ELF-1 (cell line): ENCODE measurements around the gene SF1.

Experiments
- DNase-seq: peaks from one replicate; pipeline ENCODE4 v3.0.0-alpha.2; 2016; ENCODE audit warnings: low read depth, low spot score

Gene SF1

DNA sequence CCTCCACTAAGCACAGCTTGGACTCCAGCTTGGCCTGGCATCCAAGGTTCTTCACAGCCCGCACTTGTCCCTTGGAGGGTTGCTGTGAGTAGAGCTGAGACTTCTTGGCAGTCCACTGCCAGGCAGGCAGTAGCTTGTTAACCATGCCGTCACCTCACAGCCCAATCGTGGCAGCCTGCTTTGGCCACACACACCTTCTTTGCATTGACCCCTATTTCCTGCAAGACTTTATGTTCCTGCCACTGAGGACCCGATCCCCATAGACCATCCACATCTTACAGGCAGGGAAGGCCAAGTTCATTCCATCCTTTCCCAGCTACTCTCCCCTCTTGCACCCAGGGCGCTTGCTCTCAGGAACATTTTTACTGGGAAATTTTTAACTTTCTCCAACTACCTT, 16.1 kb downstream of the SF1 start:
- DNase-seq: no peak

DNA sequence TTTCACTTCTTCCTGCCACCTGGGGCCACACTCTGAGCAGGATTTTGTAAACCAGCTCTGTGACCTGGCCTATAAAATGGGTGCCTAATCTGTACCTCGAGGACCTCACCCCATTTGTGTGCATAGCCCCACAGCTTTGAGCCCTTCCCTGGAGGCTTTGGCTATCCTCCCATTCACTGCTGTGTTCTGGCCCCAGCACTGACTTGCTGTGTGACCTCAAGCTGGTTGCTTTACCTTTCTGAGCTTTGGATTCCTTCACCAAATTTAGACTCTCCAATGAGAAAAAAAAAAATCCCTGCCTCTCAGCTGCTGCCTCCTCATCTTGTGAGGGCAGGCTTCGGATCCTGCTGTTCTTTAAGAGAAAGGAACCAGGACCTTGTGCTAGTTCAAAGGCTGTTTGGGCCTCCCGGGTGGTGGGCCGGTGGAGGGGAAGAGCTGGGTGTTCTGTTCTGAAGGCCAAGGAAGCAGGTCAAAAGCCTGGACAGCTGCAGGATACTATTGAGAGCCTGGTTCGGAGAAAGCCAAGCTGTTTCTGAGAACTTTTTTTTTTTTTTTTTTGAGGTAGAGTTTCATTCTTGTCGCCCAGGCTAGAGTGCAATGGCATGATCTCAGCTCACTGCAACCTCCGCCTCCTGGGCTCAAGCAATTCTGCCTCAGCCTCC, 17.5 kb downstream of the SF1 start:
- DNase-seq: no peak

DNA sequence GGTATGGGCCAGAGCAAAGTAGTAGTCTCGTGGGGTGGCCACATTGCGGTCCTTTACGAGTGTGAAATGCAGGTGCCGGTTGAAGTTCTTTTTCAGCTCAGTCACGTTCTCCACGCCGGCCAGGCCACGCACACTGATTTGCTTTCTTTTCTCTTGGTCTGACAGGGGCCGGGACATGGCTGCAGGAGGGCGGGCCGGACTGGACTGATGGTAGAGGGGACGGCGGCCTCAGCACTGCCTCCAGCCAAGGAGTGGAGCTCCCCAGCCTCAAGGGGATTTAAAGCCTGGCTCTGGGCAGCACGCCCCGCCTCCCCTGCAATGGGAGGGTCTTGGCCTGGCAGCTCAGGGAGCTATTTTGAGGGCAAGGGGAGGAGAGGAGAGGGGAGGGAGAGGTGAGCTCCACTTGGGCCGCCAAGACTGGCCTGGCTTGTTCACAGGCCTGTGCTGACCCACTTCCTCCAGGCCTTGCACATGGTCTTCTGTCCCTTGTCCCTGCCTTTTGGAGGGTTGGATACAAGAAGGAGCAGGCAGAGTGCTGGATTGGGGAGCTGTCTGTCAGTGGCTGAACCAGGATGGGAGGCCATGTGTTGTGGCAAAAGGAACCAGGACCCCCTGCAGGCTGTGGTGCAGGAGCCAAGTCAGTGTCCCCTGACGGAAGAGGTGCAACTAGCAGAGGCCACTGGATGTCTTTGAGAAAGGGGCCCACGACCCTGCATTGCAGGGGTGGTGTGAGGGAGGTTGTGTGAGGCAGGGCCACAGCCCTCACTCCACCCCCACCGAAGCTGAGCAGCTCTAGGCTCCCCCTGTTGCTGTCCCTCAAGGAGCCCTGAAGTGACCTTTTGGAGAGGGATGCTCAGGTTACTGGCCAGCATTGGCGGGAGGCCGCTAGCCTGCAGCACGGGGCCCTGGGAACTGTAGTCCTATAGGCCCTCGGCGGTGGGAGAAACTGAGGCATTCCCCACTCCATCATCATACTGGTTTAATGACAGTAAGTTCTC, 18.3 kb downstream of the SF1 start, which contains the start of gene PYGM:
Gene PYGM (minus strand): TSS at position 253 of the 998 bp plus-strand sequence. CDS start 76 bp downstream, at position 177.
- DNase-seq: peak; percentile 90

DNA sequence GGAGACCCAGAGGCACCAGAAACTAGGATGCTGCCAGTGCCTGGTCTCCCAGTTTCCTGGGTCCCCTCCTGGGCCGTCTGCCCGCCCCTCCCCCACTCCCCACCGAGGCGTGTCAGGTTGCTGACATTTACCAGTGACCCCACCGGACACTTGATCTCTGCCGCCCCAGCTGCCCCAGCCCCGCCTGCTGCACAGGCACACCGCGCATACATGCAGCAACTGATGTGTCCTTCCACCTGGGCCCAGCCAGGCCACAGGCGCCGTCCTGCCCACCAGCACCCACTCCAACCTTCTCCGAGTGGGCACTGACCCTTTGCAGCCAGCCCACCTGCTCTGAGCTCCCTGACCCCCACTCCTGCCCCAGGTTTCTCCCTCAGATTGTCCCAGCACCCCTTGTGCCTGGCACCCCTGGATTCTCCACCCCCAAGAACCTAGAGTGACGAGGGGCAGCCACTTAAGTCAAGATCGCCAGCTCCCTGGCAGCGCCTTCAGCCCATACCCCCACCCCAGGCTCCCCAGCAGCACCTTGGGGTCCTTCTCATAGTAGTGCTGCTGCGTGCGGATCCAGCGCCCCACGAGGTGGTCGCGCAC, 19.1 kb downstream of the SF1 start:
- DNase-seq: no peak

DNA sequence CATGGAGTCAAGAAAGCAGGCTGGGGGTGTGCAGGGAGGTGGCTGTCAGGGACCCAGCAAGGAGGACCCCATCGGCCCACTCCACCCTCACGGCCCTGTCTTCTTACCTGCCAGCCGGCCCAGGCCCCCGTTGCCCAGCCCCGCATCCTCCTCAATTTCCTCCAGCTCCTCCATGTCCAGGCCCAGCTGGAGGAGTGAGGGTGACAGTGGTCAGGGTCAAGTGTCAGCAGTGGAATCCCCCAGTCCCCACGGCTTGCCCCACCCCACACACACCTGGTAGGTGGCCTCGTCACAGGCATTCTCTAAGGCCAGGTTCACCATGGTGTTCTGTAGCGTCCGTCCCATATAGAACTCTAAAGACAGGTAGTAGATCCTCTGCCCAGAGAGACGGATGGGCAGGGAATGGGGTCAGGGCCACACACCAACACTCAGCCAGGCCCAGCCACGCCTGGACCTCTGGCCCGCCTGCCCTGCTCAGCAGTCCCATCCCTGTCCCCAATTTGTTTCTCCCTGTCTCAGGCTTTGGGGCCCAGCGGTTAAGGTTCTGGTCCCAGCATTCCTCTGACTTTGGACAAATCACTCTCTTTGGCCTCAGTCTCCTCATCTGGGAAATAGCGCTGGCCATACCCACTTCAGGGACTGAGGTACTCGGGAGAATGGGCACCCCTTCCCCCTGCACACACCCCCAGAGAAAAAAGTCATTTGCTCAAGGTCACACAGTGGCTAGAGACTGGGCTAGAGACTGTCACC, 19.8 kb downstream of the SF1 start:
- no peak for DNase-seq

DNA sequence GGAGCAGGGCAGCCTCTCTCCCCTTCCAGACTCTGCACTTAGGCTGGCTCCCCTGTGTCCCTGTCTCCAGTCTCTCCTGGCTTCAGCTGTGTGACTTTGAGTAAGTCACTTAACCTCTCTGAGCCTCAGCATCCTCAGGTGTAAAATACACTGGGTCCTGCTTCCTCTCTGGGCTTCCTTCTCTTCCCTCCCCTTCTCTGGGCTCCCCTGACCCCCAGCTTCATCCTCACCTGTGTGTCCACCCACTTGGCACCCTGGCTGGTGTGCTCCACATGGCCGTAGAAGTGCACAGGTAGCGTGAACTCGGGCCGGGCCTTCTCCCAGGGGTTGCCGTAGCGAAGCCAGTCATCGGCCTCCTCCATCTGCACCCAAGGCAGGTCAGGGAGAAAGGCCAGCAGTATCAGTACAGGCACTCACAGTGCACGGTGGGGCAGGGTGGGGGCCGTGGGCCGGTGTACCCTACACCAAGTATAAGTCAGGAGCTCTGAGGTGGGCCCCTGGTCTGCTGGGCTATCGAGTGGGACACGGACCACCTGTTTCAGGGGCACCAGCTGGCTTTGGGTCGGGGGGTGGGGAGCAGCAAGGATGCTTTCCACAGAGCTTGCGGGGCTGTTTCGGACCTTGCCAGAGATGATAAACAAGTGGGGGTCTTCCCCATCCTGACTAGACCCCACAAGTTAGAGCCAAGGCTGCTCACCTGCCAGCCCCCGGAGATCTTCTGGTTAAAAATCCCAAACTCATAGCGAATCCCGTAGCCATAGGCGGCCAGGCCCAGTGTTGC, 20.6 kb downstream of the SF1 start:
- no peak for DNase-seq

DNA sequence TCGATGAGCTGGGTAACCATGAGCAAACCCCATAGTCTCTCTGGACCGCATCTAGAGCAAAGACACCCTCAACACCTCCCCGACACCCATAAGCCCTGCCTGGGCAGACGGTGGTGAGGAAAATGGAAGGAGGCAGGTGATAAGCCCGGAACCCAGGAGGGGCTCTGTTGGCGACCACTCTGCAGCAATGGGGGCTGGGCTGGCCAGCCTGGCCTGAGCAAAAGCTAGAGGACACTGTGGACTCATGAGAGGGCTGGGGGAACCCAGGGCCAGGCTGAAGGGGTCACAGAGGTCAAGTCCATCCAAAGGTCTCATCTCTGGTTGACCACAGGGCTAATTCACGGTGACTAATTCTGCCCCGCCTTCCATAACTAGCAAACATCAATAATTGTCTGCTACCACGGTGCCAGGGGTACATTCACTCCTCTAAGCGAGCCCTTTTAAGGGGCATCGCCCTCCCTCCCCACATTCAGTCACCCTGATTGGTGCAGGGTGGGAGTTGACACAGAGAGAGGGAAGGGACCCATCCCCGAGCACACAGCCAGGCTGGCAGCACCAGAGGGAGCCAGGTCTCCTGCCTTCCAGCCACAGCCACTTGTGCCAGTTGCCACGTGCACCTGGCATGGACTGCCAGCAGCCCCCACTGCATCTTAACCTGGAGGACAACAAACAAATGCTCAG, 22.5 kb downstream of the SF1 start:
- no peak for DNase-seq

DNA sequence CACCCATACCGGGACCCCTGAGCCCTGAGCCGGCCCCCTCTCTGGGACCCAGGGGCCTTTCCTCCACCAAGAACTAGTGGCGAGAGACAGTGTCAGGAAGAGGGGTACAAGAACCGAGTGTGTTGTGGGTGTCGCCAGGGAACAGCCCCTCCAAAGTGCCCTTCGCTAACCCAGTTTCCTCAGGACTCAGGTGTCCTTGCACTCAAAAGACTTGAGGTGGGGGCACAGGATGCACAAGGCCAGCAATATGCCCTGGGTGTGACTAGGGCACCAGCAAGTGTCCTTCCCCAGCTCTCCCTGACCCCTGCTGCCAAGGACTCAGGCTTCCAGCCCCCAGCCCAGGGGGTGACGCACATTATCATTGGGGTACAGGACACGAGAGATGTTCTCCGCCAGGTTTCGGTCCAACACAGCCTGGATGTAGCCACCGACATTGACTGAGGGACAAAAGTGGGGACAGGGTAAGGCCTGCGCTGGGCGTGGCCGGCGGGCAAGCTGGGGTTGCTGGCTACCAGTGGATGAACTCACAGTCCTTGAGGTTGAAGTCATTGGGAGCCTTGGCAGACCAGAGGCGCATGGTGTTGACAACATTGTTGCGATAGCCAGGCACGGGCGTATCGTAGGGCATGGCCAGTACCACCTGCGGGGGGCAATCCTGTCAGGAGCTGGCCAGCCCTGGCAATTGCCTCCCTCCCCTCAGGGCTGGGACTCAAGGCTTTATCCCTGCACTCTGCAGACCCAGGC, 23.3 kb downstream of the SF1 start:
- DNase-seq: no peak

DNA sequence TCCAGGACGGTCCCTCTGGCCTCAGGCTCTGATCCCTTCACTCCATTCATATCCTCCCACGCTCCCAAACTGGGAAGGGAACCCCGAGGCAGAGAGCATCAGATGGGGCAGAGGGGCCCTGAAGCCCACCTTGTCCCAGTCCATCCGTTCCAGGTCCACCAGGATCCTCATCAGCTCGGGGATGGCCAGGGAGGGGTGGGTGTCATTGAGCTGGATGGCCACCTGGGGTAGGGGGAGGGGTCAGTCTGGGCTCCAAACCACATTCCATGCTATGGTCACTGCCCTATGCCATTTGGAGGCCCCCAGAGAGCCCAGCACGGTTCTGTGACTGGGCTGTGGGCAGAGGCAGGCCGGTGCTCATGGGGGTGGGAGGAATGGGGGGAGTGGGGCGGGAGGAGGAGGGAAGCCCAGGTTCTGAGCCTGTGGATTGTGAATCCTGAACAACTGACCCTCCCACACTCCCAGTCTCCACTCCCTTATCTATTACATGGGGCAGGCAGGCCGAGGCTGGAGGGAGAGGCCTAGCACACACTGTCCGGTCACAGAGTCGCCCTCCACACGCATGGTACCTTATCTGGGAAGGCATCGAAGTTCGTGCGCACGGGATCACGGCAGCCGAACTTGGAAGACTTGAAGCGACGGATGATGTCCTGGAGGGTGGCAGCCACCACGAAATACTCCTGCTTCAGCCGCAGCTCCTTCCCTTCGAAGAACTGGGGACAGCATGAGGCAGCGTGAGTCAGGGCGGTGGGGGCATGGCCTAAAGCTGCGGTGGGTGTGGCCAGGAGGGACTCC, 24.0 kb downstream of the SF1 start:
- DNase-seq: no peak

DNA sequence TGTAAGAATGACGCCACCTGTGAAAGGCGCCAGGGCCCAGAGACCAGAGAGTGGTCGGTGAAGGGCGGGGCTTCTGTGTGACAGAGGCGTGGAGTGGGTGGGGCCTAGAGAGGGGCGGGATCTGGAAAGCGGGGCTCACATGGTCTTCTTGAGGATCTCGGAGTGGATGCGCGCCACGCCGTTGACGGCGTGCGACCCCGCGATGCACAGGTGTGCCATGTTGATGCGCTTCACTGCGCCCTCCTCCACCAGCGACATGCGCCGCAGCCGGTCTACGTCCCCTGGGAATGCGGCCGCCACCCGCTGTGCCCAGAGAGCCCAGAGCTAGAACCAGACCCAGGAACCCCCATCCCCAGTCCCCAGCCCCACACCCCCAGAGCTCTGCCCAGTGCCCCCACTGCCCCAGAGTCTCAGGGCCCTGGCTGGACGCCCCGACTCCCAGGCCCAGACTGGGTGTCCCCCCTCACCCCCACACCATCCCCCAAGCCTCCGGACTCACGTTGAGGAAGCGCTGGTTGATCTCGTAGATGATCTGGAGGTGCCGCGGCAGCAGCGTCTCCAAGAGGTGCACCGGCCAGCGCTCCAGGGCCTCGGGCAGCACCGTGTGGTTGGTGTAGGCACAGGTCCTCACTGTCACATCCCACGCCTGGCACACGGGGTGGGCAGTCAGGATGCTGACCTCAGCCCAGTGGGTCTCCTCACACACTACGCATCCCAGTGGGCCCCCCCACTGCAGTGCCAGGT, 24.8 kb downstream of the SF1 start:
- no peak for DNase-seq

DNA sequence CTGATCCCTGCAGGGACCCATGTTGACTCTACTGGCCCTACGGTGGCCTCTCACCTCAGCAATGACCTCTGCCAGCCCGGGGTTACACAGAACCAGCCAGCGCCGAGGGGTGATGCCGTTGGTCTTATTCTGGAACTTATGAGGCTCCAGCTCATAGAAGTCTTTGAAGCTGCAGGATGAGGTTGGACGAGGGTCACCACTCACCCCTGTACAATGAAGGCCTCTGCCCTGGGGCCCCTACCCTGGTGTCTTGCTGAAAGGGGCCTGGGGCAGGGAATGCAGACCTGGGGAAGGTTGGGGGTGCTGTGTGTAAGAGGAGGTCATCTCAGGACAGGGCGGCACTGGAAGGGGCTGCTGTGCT, 25.3 kb downstream of the SF1 start:
- DNase-seq: no peak

DNA sequence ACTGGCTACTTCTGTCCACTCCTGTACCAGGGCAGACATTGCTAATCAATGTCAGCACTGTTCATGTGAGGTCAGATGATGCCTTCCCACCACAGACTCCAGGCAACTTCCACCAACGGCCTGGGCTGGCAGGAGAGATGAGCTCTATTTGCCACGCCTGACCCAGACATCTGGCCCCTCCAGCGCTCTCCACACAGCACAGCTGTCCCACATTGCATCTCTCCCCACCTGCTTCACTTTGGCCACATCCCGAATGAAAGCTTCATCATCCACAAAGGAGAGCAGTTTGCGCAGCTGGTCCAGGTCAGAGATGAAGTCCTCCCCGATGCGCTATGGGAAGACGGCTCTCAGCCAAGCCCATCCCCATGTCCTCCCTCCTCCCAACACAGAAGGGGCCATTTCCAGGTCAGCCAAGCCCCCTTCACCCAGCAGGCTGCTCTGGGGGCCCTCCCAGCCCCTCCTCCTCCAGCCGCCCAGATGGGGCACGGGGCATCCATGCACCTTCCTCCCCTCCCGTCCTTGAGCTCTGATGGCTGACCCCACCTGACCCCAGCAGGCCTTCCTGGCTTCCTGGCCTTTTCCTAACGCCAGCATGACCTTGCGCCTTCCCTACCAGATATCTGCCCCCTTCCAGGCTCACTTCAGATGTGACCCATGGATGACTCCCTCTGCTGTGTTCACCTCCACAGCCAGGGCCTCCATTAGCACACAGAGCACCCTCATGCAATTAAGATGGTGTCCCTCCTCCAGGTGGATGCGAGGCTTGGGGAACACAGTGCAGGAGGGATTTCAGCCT, 26.0 kb downstream of the SF1 start:
- no peak for DNase-seq

DNA sequence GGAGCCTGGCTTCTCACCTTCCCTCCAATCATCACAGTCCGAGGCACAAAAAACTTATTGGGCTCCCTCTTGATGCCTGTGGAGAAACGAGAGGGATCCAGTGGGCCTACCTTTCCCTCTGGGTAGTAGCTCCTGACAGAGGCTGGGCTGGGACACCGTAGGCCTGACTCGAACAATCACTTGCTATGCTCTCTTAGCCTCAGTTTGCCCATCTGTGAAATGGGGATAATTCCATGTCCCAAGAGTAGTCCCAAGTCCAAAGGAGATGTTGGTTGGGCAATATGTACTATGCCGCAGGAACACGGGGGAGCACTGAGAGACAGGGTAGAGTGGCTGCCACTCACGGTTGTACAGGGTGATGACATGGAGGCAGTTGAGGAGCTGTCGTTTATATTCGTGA, 26.8 kb downstream of the SF1 start:
- DNase-seq: no peak

DNA sequence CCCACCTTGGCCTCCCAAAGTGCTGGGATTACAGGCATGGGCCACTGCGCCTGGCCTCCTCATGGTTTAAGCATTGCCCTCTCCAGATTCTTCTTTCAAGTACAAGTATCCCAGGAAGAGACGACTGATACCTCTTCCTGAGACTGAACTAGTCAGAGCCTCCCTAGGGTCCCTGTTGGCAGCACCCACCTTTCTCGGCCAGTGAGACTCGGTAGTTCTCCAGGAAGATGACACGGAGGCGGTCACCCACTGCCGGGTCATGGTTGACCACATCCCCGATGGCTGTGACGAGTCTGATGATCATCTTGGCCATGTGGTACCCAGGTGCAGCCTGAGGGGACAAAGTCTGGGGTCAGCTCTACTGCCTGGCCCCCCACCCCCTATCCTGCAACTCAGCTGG, 27.2 kb downstream of the SF1 start:
- no peak for DNase-seq

DNA sequence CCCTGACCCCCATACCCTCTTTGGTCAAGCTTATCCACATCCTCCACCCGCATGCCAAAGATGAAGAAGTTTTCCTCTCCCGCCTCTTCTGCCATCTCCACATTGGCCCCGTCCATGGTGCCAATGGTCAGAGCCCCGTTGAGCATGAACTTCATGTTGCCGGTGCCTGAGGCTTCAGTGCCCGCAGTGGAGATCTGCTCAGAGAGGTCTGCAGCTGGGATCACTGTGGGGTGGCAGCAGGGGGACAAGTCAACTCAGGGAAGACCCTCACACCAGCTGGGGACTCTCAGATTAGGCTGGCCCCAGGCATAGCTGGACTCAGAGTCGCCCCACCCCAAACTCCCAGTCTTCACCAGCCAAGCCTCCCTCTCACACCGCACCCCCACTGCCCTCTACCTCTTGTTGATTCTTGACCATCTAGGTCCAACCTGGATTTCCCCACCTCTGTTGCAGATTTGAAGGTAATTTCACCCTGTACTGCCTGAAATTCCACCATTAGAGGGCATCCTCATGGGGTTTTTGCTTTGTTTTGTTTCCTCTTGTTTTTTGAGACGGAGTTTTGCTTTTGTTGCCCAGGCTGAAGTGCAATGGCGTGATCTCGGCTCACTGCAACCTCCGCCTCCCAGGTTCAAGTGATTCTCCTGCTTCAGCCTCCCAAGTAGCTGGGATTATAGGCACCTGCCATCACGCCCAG, 27.8 kb downstream of the SF1 start:
- DNase-seq: no peak

DNA sequence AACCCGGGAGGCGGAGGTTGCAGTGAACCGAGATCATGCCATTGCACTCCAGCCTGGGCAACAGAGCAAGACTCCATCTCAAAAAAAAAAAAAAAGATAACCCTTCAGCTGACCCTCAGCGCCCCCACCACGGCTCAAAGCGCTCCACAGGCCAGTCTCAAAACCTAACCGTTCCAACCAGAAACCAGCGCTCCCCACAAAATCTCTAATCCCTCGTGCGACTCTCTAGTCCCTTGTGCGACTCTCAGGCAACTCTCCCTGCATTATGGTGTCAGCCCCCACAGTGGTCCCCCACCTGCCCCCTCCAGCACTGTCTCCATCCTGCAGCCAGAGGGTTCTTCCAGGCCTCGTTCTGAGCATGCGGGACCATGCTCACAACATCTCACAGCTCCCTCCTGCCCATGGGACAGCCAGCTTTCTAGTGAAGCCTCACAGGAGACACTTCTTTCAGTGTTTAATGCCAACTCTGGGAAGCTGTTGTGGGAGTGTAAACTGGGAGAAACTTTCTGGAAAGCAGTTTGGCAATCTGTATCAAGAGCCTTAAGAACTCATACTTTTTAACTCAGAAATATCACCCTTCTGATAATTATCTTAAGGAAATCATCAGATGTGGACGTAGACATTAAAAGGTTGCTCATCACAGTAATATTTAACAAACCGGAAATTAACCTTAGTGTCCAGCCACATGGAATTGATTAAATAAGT, 30.2 kb downstream of the SF1 start:
- DNase-seq: no peak
